ENCODE measurements around the gene XRN1.
"Not testable (repeated sequence)": the region's sequence is repeated elsewhere in the genome, so short reads cannot be mapped to it uniquely, and the experiment has no call there.

XRN1 gene

GRCh38 chr3:142433110-142433509 lies 14.7 kb downstream of the XRN1 start:
- no peak for TF ChIP-seq CTCF (conservative IDR thresholded peaks at IDR 0.05)
- H3K27ac ChIP-seq, result no peak overlapping the region

GRCh38 chr3:142429582-142429981 lies 18.3 kb downstream of the XRN1 start:
- H3K27ac ChIP-seq, result no peak overlapping the region
- TF ChIP-seq ZFX (IDR thresholded peaks at IDR 0.05) (no peak), CTCF (conservative IDR thresholded peaks at IDR 0.05) (no peak)

GRCh38 chr3:142424754-142425153 lies 23.1 kb downstream of the XRN1 start:
- no peak overlapping the region for H3K27ac ChIP-seq
- TF ChIP-seq ZFX (IDR thresholded peaks at IDR 0.05) (no peak), CTCF (conservative IDR thresholded peaks at IDR 0.05) (no peak)

- TF ChIP-seq CTCF (conservative IDR thresholded peaks at IDR 0.05) (no peak), ZFX (IDR thresholded peaks at IDR 0.05) (no peak)
- no peak overlapping the region for H3K27ac ChIP-seq
Observed at GRCh38 chr3:142418926-142419592, 28.8 kb downstream of the XRN1 start.

- no peak overlapping the region for H3K27ac ChIP-seq
- TF ChIP-seq ZFX (IDR thresholded peaks at IDR 0.05), result no peak
- no peak for TF ChIP-seq CTCF (conservative IDR thresholded peaks at IDR 0.05)
Observed at GRCh38 chr3:142417302-142417701, 30.5 kb downstream of the XRN1 start.

- not testable (repeated sequence) for H3K27ac ChIP-seq
Observed at GRCh38 chr3:142400537-142400936, 47.3 kb downstream of the XRN1 start.

GRCh38 chr3:142394921-142395622 lies 52.8 kb downstream of the XRN1 start:
- TF ChIP-seq CTCF (conservative IDR thresholded peaks at IDR 0.05), result no peak
- TF ChIP-seq ZFX (IDR thresholded peaks at IDR 0.05), result no peak

GRCh38 chr3:142385078-142385477 lies 62.8 kb downstream of the XRN1 start:
- TF ChIP-seq CTCF (conservative IDR thresholded peaks at IDR 0.05) (no peak), ZFX (IDR thresholded peaks at IDR 0.05) (no peak)
- no peak overlapping the region for H3K27ac ChIP-seq

More at GRCh38 chr3:142394921-142395622, 52.8 kb downstream of the XRN1 start:
- no peak overlapping the region for H3K27ac ChIP-seq
